ENCODE data around the gene HBG2.

GRCh38 chr11:5288906-5289550 is 34.4 kb upstream of the HBG2 start:
- TF ChIP-seq MAX (IDR thresholded peaks at IDR 0.05) (no peak), NFIC (IDR thresholded peaks at IDR 0.05) (no peak), EGR1 (IDR thresholded peaks at IDR 0.05) (no peak), REST (IDR thresholded peaks at IDR 0.05; ENCODE audit: low read depth) (no peak), TAF1 (IDR thresholded peaks at IDR 0.05; ENCODE audit: low read depth) (no peak)

Measured in Ishikawa (cell line).